Measurements from ENCODE around the gene CTNNA2. TPM values are rescaled to one million over a fixed set of nuclear protein-coding genes. Genes with fewer than 3 reads are reported as not detected.

CTNNA2 gene
- total and polyA plus RNA-seq, 8 donors = 0.28 to 5.7 (median 0.44) TPM; not detected in 4

- H3K36me3 ChIP-seq = no peaks in the 10 kb centered on the region
- no peak overlapping the region for H3K4me3 ChIP-seq
- DNase-seq = no peak
- no peaks in the 10 kb centered on the region for H3K27me3 ChIP-seq
- intact Hi-C loops (cut with DNase I; ENCODE audit: low total_unique reads) = no loop called here
- TF ChIP-seq CTCF (IDR thresholded peaks at IDR 0.05) (no peak), EP300 (IDR thresholded peaks at IDR 0.05) (no peak)
- no peaks in the 10 kb centered on the region for H3K9me3 ChIP-seq
- 41 to 61% (median 51%) methylated on average over 4 of the region's 4 CpGs for WGBS, 5 donors
- H3K27ac ChIP-seq = no peak overlapping the region
- H3K4me1 ChIP-seq = no peaks in the 10 kb centered on the region
Observed at GRCh38 chr2:80114812-80115211, 602.0 kb downstream of the CTNNA2 start.

- intact Hi-C loops (cut with DNase I; ENCODE audit: low total_unique reads) = no loop called here
- no peak overlapping the region for H3K4me3 ChIP-seq
- no peaks in the 10 kb centered on the region for H3K36me3 ChIP-seq
- H3K27ac ChIP-seq = no peak overlapping the region
- DNase-seq = no peak
- no peaks in the 10 kb centered on the region for H3K9me3 ChIP-seq
- no peak for TF ChIP-seq POLR2A (IDR thresholded peaks at IDR 0.05)
- TF ChIP-seq EP300 (IDR thresholded peaks at IDR 0.05) = no peak
- TF ChIP-seq POLR2AphosphoS5 (IDR thresholded peaks at IDR 0.05) = no peak
- TF ChIP-seq CTCF (IDR thresholded peaks at IDR 0.05) = no peak
- H3K4me1 ChIP-seq = no peaks in the 10 kb centered on the region
- H3K27me3 ChIP-seq = no peaks in the 10 kb centered on the region
Observed at GRCh38 chr2:80117401-80117800, 604.5 kb downstream of the CTNNA2 start.

GRCh38 chr2:80120866-80121265 is 608.0 kb downstream of the CTNNA2 start:
- no peaks in the 10 kb centered on the region for H3K4me1 ChIP-seq
- no peaks in the 10 kb centered on the region for H3K9me3 ChIP-seq
- H3K4me3 ChIP-seq = no peak overlapping the region
- 68 to 84% (median 77%) methylated on average over 3 of the region's 3 CpGs for WGBS, 5 donors
- H3K27ac ChIP-seq = no peak overlapping the region
- no peak for DNase-seq
- no peaks in the 10 kb centered on the region for H3K27me3 ChIP-seq
- no peak for TF ChIP-seq POLR2AphosphoS5 (IDR thresholded peaks at IDR 0.05)
- TF ChIP-seq CTCF (IDR thresholded peaks at IDR 0.05) = no peak
- no peak for TF ChIP-seq EP300 (IDR thresholded peaks at IDR 0.05)
- TF ChIP-seq POLR2A (IDR thresholded peaks at IDR 0.05) = no peak
- no peaks in the 10 kb centered on the region for H3K36me3 ChIP-seq
- intact Hi-C loops (cut with DNase I; ENCODE audit: low total_unique reads) = no loop called here

- WGBS, 5 donors = 83 to 88% (median 85%) methylated on average over 5 of the region's 5 CpGs
- intact Hi-C loops (cut with DNase I; ENCODE audit: low total_unique reads) = no loop called here
Observed at GRCh38 chr2:80122675-80123074, 609.8 kb downstream of the CTNNA2 start.

More at GRCh38 chr2:80122675-80123074, 609.8 kb downstream of the CTNNA2 start:
- H3K27me3 ChIP-seq = no peaks in the 10 kb centered on the region
- no peak for TF ChIP-seq EP300 (IDR thresholded peaks at IDR 0.05)
- TF ChIP-seq POLR2A (IDR thresholded peaks at IDR 0.05) = no peak
- no peak for TF ChIP-seq POLR2AphosphoS5 (IDR thresholded peaks at IDR 0.05)
- TF ChIP-seq CTCF (IDR thresholded peaks at IDR 0.05) = no peak
- H3K4me1 ChIP-seq = no peaks in the 10 kb centered on the region
- no peak overlapping the region for H3K4me3 ChIP-seq
- H3K36me3 ChIP-seq = no peaks in the 10 kb centered on the region
- H3K9me3 ChIP-seq = no peaks in the 10 kb centered on the region
- no peak overlapping the region for H3K27ac ChIP-seq
- DNase-seq = no peak
